Hematopoietic multipotent progenitor cell treated with erythropoietin and hydrocortisone succinate and interleukin-3 and kit ligand, for 6 days (in vitro differentiated cells): ENCODE data around the gene FAM216B.
"Not testable (repeated sequence)": the region's sequence is repeated elsewhere in the genome, so short reads cannot be mapped to it uniquely, and the experiment has no call there.

Experiments
- DNase-seq: peaks from one replicate; pipeline ENCODE4 v3.0.0-alpha.2; 2015

The FAM216B gene

GRCh38 chr13:42781352-42781751 lies at the start of gene FAM216B:
TSS of gene FAM216B (plus strand) at chr13:42781584. CDS start at chr13:42784068, 2,484 bp downstream.
- no peak for DNase-seq

- no peak for DNase-seq
Observed at GRCh38 chr13:42732073-42732472, 49.3 kb upstream of the FAM216B start.

GRCh38 chr13:42733046-42733445 lies 48.3 kb upstream of the FAM216B start:
- no peak for DNase-seq

- DNase-seq, result no peak
Observed at GRCh38 chr13:42735010-42735409, 46.4 kb upstream of the FAM216B start.

- DNase-seq, result peak; percentile 49
Observed at GRCh38 chr13:42740753-42741152, 40.6 kb upstream of the FAM216B start.

- DNase-seq, result no peak
Observed at GRCh38 chr13:42741914-42742313, 39.5 kb upstream of the FAM216B start.

GRCh38 chr13:42745655-42746054 lies 35.7 kb upstream of the FAM216B start:
- DNase-seq, result no peak

GRCh38 chr13:42746866-42747265 lies 34.5 kb upstream of the FAM216B start:
- no peak for DNase-seq

- no peak for DNase-seq
Observed at GRCh38 chr13:42747399-42747873, 33.9 kb upstream of the FAM216B start.

GRCh38 chr13:42750794-42751193 lies 30.6 kb upstream of the FAM216B start:
- DNase-seq, result no peak

GRCh38 chr13:42751693-42752092 lies 29.7 kb upstream of the FAM216B start:
- DNase-seq, result no peak

GRCh38 chr13:42752731-42753130 lies 28.7 kb upstream of the FAM216B start:
- DNase-seq, result no peak

GRCh38 chr13:42753697-42754096 lies 27.7 kb upstream of the FAM216B start:
- DNase-seq, result no peak

GRCh38 chr13:42754801-42755510 lies 26.4 kb upstream of the FAM216B start:
- DNase-seq, result no peak

GRCh38 chr13:42757678-42758420 lies 23.5 kb upstream of the FAM216B start:
- DNase-seq, result no peak

- DNase-seq, result no peak
Observed at GRCh38 chr13:42758515-42758914, 22.9 kb upstream of the FAM216B start.

GRCh38 chr13:42760951-42761350 lies 20.4 kb upstream of the FAM216B start:
- no peak for DNase-seq

- no peak for DNase-seq
Observed at GRCh38 chr13:42762251-42762650, 19.1 kb upstream of the FAM216B start.

GRCh38 chr13:42762917-42763316 lies 18.5 kb upstream of the FAM216B start:
- DNase-seq, result no peak

- DNase-seq, result no peak
Observed at GRCh38 chr13:42766016-42766415, 15.4 kb upstream of the FAM216B start.

- DNase-seq, result no peak
Observed at GRCh38 chr13:42769650-42770049, 11.7 kb upstream of the FAM216B start.

GRCh38 chr13:42776558-42776957 lies 4.8 kb upstream of the FAM216B start:
- not testable (repeated sequence) for DNase-seq

GRCh38 chr13:42777467-42777866 lies 3.9 kb upstream of the FAM216B start:
- no peak for DNase-seq

- DNase-seq, result no peak
Observed at GRCh38 chr13:42780044-42780443, 1.3 kb upstream of the FAM216B start.
